ENCODE results near the gene NSG1. TPM values are rescaled to one million over a fixed set of nuclear protein-coding genes. Genes with fewer than 3 reads are reported as not detected.

Gene NSG1
- total RNA-seq, 2 experiments from 2014 or later: 1.9 to 2.1 TPM

GRCh38 chr4:4356106-4357041 lies 30.5 kb upstream of the NSG1 start:
- CTCF ChIA-PET: no interaction called here

GRCh38 chr4:4358093-4358854 lies 28.6 kb upstream of the NSG1 start:
- Mint-ChIP-seq H3K36me3 (ENCODE audit: low read depth) (no peaks in the 10 kb centered on the region), H3K9me3 (no peaks in the 10 kb centered on the region), H3K4me3 (no peak overlapping the region), H3K27ac (no peak overlapping the region), H3K27me3 (ENCODE audit: low read depth) (peaks cover 3% of the 10 kb centered on the region), H3K4me1 (ENCODE audit: low read depth) (no peaks in the 10 kb centered on the region)
- CTCF ChIA-PET: interaction anchor here (0.6 kb wide), 1 partner anchor 1725 kb away, joined by 4 read pairs; no protein-coding TSS in a partner anchor
- intact Hi-C loops (cut with micrococcal nuclease): no loop called here
- no peak for DNase-seq

More at GRCh38 chr4:4356106-4357041, 30.5 kb upstream of the NSG1 start:
- no peaks in the 10 kb centered on the region for H3K4me1 Mint-ChIP-seq (ENCODE audit: low read depth)
- DNase-seq: no peak
- H3K27ac Mint-ChIP-seq: no peak overlapping the region
- intact Hi-C loops (cut with micrococcal nuclease): no loop called here
- H3K9me3 Mint-ChIP-seq: no peaks in the 10 kb centered on the region
- H3K27me3 Mint-ChIP-seq (ENCODE audit: low read depth): peaks cover 3% of the 10 kb centered on the region
- H3K4me3 Mint-ChIP-seq: no peak overlapping the region
- no peaks in the 10 kb centered on the region for H3K36me3 Mint-ChIP-seq (ENCODE audit: low read depth)

- H3K36me3 Mint-ChIP-seq (ENCODE audit: low read depth): no peaks in the 10 kb centered on the region
- CTCF ChIA-PET: no interaction called here
- H3K27me3 Mint-ChIP-seq (ENCODE audit: low read depth): peaks cover 3% of the 10 kb centered on the region
- intact Hi-C loops (cut with micrococcal nuclease): no loop called here
- no peaks in the 10 kb centered on the region for H3K4me1 Mint-ChIP-seq (ENCODE audit: low read depth)
- no peak overlapping the region for H3K27ac Mint-ChIP-seq
- no peak overlapping the region for H3K4me3 Mint-ChIP-seq
- H3K9me3 Mint-ChIP-seq: peaks cover 8% of the 10 kb centered on the region
- no peak for DNase-seq
Measured at GRCh38 chr4:4361883-4362282, 25.0 kb upstream of the NSG1 start.

GRCh38 chr4:4362991-4363697 lies 23.8 kb upstream of the NSG1 start:
- peaks cover 3% of the 10 kb centered on the region for H3K27me3 Mint-ChIP-seq (ENCODE audit: low read depth)
- no peak overlapping the region for H3K27ac Mint-ChIP-seq
- H3K9me3 Mint-ChIP-seq: peaks cover 9% of the 10 kb centered on the region
- no peaks in the 10 kb centered on the region for H3K36me3 Mint-ChIP-seq (ENCODE audit: low read depth)
- no peaks in the 10 kb centered on the region for H3K4me1 Mint-ChIP-seq (ENCODE audit: low read depth)
- CTCF ChIA-PET: no interaction called here
- H3K4me3 Mint-ChIP-seq: no peak overlapping the region
- intact Hi-C loops (cut with micrococcal nuclease): no loop called here
- no peak for DNase-seq

GRCh38 chr4:4364061-4364460 lies 22.8 kb upstream of the NSG1 start:
- Mint-ChIP-seq H3K27ac (no peak overlapping the region), H3K27me3 (ENCODE audit: low read depth) (peaks cover 3% of the 10 kb centered on the region), H3K9me3 (peaks cover 9% of the 10 kb centered on the region), H3K4me3 (no peak overlapping the region), H3K36me3 (ENCODE audit: low read depth) (no peaks in the 10 kb centered on the region), H3K4me1 (ENCODE audit: low read depth) (no peaks in the 10 kb centered on the region)
- DNase-seq: no peak
- CTCF ChIA-PET: no interaction called here
- intact Hi-C loops (cut with micrococcal nuclease): no loop called here

GRCh38 chr4:4364486-4365208 lies 22.3 kb upstream of the NSG1 start:
- Mint-ChIP-seq H3K27ac (no peak overlapping the region), H3K4me1 (ENCODE audit: low read depth) (no peaks in the 10 kb centered on the region), H3K4me3 (no peak overlapping the region), H3K36me3 (ENCODE audit: low read depth) (no peaks in the 10 kb centered on the region), H3K27me3 (ENCODE audit: low read depth) (peaks cover 3% of the 10 kb centered on the region), H3K9me3 (peaks cover 9% of the 10 kb centered on the region)
- intact Hi-C loops (cut with micrococcal nuclease): no loop called here
- CTCF ChIA-PET: no interaction called here
- DNase-seq: no peak

- DNase-seq: no peak
- H3K4me1 Mint-ChIP-seq (ENCODE audit: low read depth): no peaks in the 10 kb centered on the region
- H3K27me3 Mint-ChIP-seq (ENCODE audit: low read depth): no peaks in the 10 kb centered on the region
- no peak overlapping the region for H3K27ac Mint-ChIP-seq
- H3K36me3 Mint-ChIP-seq (ENCODE audit: low read depth): no peaks in the 10 kb centered on the region
- intact Hi-C loops (cut with micrococcal nuclease): no loop called here
- CTCF ChIA-PET: no interaction called here
- no peak overlapping the region for H3K4me3 Mint-ChIP-seq
- peaks cover 9% of the 10 kb centered on the region for H3K9me3 Mint-ChIP-seq
Measured at GRCh38 chr4:4368809-4369580, 17.9 kb upstream of the NSG1 start.

GRCh38 chr4:4374388-4375098 lies 12.4 kb upstream of the NSG1 start:
- no peak for DNase-seq
- Mint-ChIP-seq H3K4me1 (ENCODE audit: low read depth) (no peaks in the 10 kb centered on the region), H3K36me3 (ENCODE audit: low read depth) (no peaks in the 10 kb centered on the region), H3K27me3 (ENCODE audit: low read depth) (no peaks in the 10 kb centered on the region), H3K4me3 (no peak overlapping the region), H3K27ac (peak overlapping the region; percentile 25), H3K9me3 (peaks cover 6% of the 10 kb centered on the region)
- intact Hi-C loops (cut with micrococcal nuclease): no loop called here
- CTCF ChIA-PET: no interaction called here

GRCh38 chr4:4376074-4376473 lies 10.8 kb upstream of the NSG1 start:
- no peak for DNase-seq
- Mint-ChIP-seq H3K4me3 (no peak overlapping the region), H3K9me3 (peaks cover 6% of the 10 kb centered on the region), H3K27me3 (ENCODE audit: low read depth) (peaks cover 2% of the 10 kb centered on the region), H3K36me3 (ENCODE audit: low read depth) (no peaks in the 10 kb centered on the region), H3K27ac (no peak overlapping the region), H3K4me1 (ENCODE audit: low read depth) (no peaks in the 10 kb centered on the region)
- intact Hi-C loops (cut with micrococcal nuclease): no loop called here
- CTCF ChIA-PET: interaction anchor here (1.5 kb wide), 1 partner anchor 9 kb away, joined by 6 read pairs; no protein-coding TSS in a partner anchor

- Mint-ChIP-seq H3K4me1 (ENCODE audit: low read depth) (no peaks in the 10 kb centered on the region), H3K36me3 (ENCODE audit: low read depth) (no peaks in the 10 kb centered on the region), H3K27me3 (ENCODE audit: low read depth) (peaks cover 2% of the 10 kb centered on the region), H3K27ac (no peak overlapping the region), H3K4me3 (no peak overlapping the region), H3K9me3 (peaks cover 6% of the 10 kb centered on the region)
- no peak for DNase-seq
- CTCF ChIA-PET: no interaction called here
- intact Hi-C loops (cut with micrococcal nuclease): no loop called here
Measured at GRCh38 chr4:4377191-4377590, 9.7 kb upstream of the NSG1 start.
